Upper lobe of right lung (tissue), 1 donor: Measurements from ENCODE around the gene PLEKHG3. TPM values are rescaled to one million over a fixed set of nuclear protein-coding genes. Genes with fewer than 3 reads are reported as not detected.

ENCODE experiments used
- ATAC-seq: fragments of 200-7000 bp; cut with Tn5 transposase; one replicate; pipeline ENCODE4 v1.9.1; 2020; ENCODE audit warnings: mild to moderate bottlenecking, moderate library complexity
- DNase-seq: peaks from one replicate; pipeline ENCODE4 v3.0.0-alpha.2; 2020
- H3K27ac ChIP-seq: fragments of 200-600 bp; one replicate; pipeline ENCODE4 v1.8.0; 2022
- H3K27me3 ChIP-seq: fragments of 200-600 bp; one replicate; pipeline ENCODE4 v1.8.0; 2022; ENCODE audit warnings: mild to moderate bottlenecking
- H3K36me3 ChIP-seq: fragments of 200-600 bp; one replicate; pipeline ENCODE4 v1.8.0; 2022
- H3K4me1 ChIP-seq: fragments of 200-600 bp; one replicate; pipeline ENCODE4 v1.8.0; 2022
- H3K4me3 ChIP-seq: fragments of 200-600 bp; one replicate; pipeline ENCODE4 v1.8.0; 2022; ENCODE audit warnings: mild to moderate bottlenecking
- H3K9me3 ChIP-seq: fragments of 200-600 bp; one replicate; pipeline ENCODE4 v1.8.0; 2022
- intact Hi-C: fragments of 100-400 bp; cut with DNase I; formaldehyde crosslinking; loops from one replicate; pipeline ENCODE4 v1.11.0; 2022
- total RNA-seq: library from RNA; stranded (reverse); fragmentation: NEBNext Ultra II Directional; extraction: Animal tissue kit (Norgen Biotek cat#: 25700); gene quantifications from one replicate; pipeline ENCODE4 v1.2.1, GENCODE V29; 2021
- TF ChIP-seq, protein P1 (sequence below): fragments of 200-600 bp; IDR thresholded peaks from one replicate; pipeline ENCODE4 v1.8.0; 2022; ENCODE audit warnings: antibody characterized with exemption
- donor health status: DM: no; HTN: yes; CAD: no; lungs with severe emphysema.

The PLEKHG3 gene
- total RNA-seq, 1 donor from 2014 or later, result 34.5 TPM

DNA sequence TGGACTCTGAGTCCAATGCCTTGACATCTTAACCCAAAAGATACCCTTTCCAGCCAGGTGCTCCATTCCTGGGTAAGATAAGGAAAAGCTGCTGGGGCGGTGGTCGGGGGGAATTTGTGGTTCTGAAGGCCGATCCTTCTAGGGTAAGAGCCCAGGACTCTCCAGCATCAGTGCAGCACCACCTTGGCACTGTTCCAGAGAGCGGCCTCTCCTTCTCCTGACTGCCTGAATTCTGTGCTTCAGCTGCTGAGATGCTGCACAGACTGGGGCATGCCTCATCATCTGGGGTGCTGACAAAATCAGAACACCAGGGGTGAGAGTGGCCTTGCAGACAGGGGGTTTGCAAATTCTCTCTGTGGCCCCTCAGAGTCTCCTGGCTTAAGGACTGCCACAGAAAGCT is 88.0 kb downstream of the PLEKHG3 start:
- H3K4me1 ChIP-seq, result no peaks in the 10 kb centered on the region
- intact Hi-C loops, result no loop called here
- no peaks in the 10 kb centered on the region for H3K27me3 ChIP-seq
- no peak overlapping the region for H3K27ac ChIP-seq
- no peaks in the 10 kb centered on the region for H3K36me3 ChIP-seq
- no peaks in the 10 kb centered on the region for H3K9me3 ChIP-seq
- H3K4me3 ChIP-seq, result no peak overlapping the region
- DNase-seq (peak; percentile 39), ATAC-seq (no peak)
- TF ChIP-seq, protein P1, sequence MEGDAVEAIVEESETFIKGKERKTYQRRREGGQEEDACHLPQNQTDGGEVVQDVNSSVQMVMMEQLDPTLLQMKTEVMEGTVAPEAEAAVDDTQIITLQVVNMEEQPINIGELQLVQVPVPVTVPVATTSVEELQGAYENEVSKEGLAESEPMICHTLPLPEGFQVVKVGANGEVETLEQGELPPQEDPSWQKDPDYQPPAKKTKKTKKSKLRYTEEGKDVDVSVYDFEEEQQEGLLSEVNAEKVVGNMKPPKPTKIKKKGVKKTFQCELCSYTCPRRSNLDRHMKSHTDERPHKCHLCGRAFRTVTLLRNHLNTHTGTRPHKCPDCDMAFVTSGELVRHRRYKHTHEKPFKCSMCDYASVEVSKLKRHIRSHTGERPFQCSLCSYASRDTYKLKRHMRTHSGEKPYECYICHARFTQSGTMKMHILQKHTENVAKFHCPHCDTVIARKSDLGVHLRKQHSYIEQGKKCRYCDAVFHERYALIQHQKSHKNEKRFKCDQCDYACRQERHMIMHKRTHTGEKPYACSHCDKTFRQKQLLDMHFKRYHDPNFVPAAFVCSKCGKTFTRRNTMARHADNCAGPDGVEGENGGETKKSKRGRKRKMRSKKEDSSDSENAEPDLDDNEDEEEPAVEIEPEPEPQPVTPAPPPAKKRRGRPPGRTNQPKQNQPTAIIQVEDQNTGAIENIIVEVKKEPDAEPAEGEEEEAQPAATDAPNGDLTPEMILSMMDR, result no peak

- TF ChIP-seq, protein P1, result no peak
- no peak for ATAC-seq
- DNase-seq, result peak; percentile 47
Measured at GRCh38 chr14:64792871-64793560, 88.8 kb downstream of the PLEKHG3 start.

GRCh38 chr14:64795211-64795610 is 91.0 kb downstream of the PLEKHG3 start:
- Histone ChIP-seq H3K4me1 (no peaks in the 10 kb centered on the region), H3K27ac (no peak overlapping the region), H3K36me3 (no peaks in the 10 kb centered on the region), H3K9me3 (no peaks in the 10 kb centered on the region), H3K27me3 (no peaks in the 10 kb centered on the region), H3K4me3 (no peak overlapping the region)
- TF ChIP-seq, protein P1, result no peak
- intact Hi-C loops, result no loop called here
- no peak for ATAC-seq
- no peak for DNase-seq

More at GRCh38 chr14:64792871-64793560, 88.8 kb downstream of the PLEKHG3 start:
- H3K36me3 ChIP-seq, result no peaks in the 10 kb centered on the region
- no peak overlapping the region for H3K4me3 ChIP-seq
- intact Hi-C loops, result no loop called here
- H3K27me3 ChIP-seq, result no peaks in the 10 kb centered on the region
- no peaks in the 10 kb centered on the region for H3K4me1 ChIP-seq
- no peaks in the 10 kb centered on the region for H3K9me3 ChIP-seq
- H3K27ac ChIP-seq, result no peak overlapping the region

DNA sequence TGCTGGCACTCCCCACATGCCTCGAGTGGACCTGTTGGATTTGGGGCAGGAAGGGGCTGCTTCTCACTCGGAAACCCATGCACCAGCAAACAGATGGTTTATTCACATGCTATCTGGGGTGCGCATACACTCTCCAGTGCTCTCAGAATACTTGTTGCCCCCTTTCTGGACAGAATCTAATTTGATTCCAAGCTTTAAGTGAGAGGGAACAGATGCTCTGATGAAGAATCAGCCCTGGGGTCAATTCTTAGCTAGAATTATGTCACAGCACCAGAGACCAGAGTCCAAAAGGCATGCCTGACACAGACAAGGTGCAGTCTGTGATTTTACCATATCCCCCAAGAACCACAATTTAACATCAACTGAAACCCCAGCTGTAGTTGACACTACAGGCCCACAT is 91.7 kb downstream of the PLEKHG3 start:
- Histone ChIP-seq H3K27ac (no peak overlapping the region), H3K4me3 (no peak overlapping the region), H3K27me3 (no peaks in the 10 kb centered on the region), H3K4me1 (no peaks in the 10 kb centered on the region), H3K36me3 (no peaks in the 10 kb centered on the region), H3K9me3 (no peaks in the 10 kb centered on the region)
- intact Hi-C loops, result no loop called here
- DNase-seq (no peak), ATAC-seq (no peak)
- TF ChIP-seq, protein P1, result no peak

- Histone ChIP-seq H3K36me3 (no peaks in the 10 kb centered on the region), H3K27me3 (no peaks in the 10 kb centered on the region), H3K27ac (no peak overlapping the region), H3K4me1 (no peaks in the 10 kb centered on the region), H3K9me3 (no peaks in the 10 kb centered on the region), H3K4me3 (no peak overlapping the region)
- intact Hi-C loops, result no loop called here
- ATAC-seq, result no peak
- DNase-seq, result no peak
- TF ChIP-seq, protein P1, result no peak
Measured at GRCh38 chr14:64796369-64796768, 92.1 kb downstream of the PLEKHG3 start.
